HG02623 (cell line): ENCODE data around the gene EXOSC3.
"Not testable (repeated sequence)": the region's sequence is repeated elsewhere in the genome, so short reads cannot be mapped to it uniquely, and the experiment has no call there.

ENCODE experiments used
- ATAC-seq: cut with Tn5 transposase; IDR thresholded peaks from one replicate; pipeline ENCODE4 v1.9.1; 2021; ENCODE audit warnings: moderate library complexity; ENCODE audit not compliant: unreplicated experiment

EXOSC3 gene

GRCh38 chr9:37776328-37776727 is 8.5 kb downstream of the EXOSC3 start:
- ATAC-seq = no peak

GRCh38 chr9:37775216-37775919 is 9.5 kb downstream of the EXOSC3 start:
- no peak for ATAC-seq

- no peak for ATAC-seq
Observed at GRCh38 chr9:37769995-37770394, 14.9 kb downstream of the EXOSC3 start.

GRCh38 chr9:37769306-37769705 is 15.6 kb downstream of the EXOSC3 start:
- ATAC-seq = no peak

- ATAC-seq = not testable (repeated sequence)
Observed at GRCh38 chr9:37765263-37765662, 19.6 kb downstream of the EXOSC3 start.

GRCh38 chr9:37761511-37761910 is 23.4 kb downstream of the EXOSC3 start:
- no peak for ATAC-seq

GRCh38 chr9:37760416-37761161 is 24.3 kb downstream of the EXOSC3 start:
- no peak for ATAC-seq

GRCh38 chr9:37758747-37759146 is 26.1 kb downstream of the EXOSC3 start:
- ATAC-seq = no peak

GRCh38 chr9:37753489-37754190 is 31.2 kb downstream of the EXOSC3 start, which contains the start of gene TRMT10B:
Gene TRMT10B, plus strand, starts transcription at chr9:37753805. Its CDS starts 8,127 bp downstream, at chr9:37761932.
- peak; percentile 91 for ATAC-seq

- ATAC-seq = no peak
Observed at GRCh38 chr9:37752642-37753488, 32.0 kb downstream of the EXOSC3 start.

- ATAC-seq = not testable (repeated sequence)
Observed at GRCh38 chr9:37752112-37752511, 32.8 kb downstream of the EXOSC3 start.

GRCh38 chr9:37751704-37752103 is 33.2 kb downstream of the EXOSC3 start:
- not testable (repeated sequence) for ATAC-seq

GRCh38 chr9:37751186-37751585 is 33.7 kb downstream of the EXOSC3 start:
- ATAC-seq = no peak

GRCh38 chr9:37749129-37749528 is 35.7 kb downstream of the EXOSC3 start:
- no peak for ATAC-seq

GRCh38 chr9:37747271-37747753 is 37.6 kb downstream of the EXOSC3 start:
- peak; percentile 77 for ATAC-seq

- no peak for ATAC-seq
Observed at GRCh38 chr9:37746448-37747270, 38.2 kb downstream of the EXOSC3 start.

GRCh38 chr9:37745970-37746369 is 38.9 kb downstream of the EXOSC3 start:
- no peak for ATAC-seq

- ATAC-seq = no peak
Observed at GRCh38 chr9:37740631-37741328, 44.1 kb downstream of the EXOSC3 start.

GRCh38 chr9:37740128-37740527 is 44.7 kb downstream of the EXOSC3 start:
- ATAC-seq = no peak
